ENCODE measurements around the gene COL4A3. TPM values are rescaled to one million over a fixed set of nuclear protein-coding genes. Genes with fewer than 3 reads are reported as not detected.

The COL4A3 gene
- total RNA-seq, 1 experiment from 2014 or later: 0.15 TPM

DNA sequence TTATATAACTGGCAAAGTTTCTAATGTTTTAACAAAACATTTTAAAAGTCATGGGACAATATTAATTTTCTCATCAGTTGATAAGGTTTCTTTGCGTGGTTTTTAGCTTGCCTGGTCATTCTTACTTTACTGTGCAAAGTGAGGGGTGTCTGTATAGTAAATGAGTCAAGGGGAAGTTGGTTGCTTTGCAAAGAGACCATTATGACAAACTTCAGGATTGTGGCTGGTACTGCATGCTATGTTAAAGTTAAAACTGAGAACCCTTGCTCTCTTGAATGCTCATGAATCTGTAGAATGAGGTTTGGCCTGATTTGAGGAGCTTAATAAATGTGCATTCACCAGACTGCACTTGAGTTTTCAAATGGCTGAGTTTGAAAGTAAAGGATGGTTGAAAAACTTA, 47.4 kb upstream of the COL4A3 start:
- Histone ChIP-seq H4K5ac (ENCODE audit: insufficient read length, low read depth, low read length) (no peak overlapping the region), H3K4me2 (ENCODE audit: insufficient read depth, insufficient read length, low read length) (no peak overlapping the region), H3T11ph (ENCODE audit: low read length) (no peak overlapping the region), H3K4ac (ENCODE audit: low read depth, low read length) (no peak overlapping the region), H3K9ac (ENCODE audit: extremely low read depth, insufficient read length, low read length) (no peak overlapping the region), H4K8ac (replicated peaks; ENCODE audit: insufficient read length, low read depth, low read length) (no peak overlapping the region), H3K9me3 (ENCODE audit: control insufficient read depth, low read depth, low read length) (no peaks in the 10 kb centered on the region), H2BK20ac (ENCODE audit: low read depth, low read length, poor library complexity, severe bottlenecking) (no peak overlapping the region), H3K18ac (ENCODE audit: insufficient read length, low read depth, low read length) (no peak overlapping the region), H3K79me1 (ENCODE audit: insufficient read depth, low read depth, low read length, poor library complexity, severe bottlenecking) (no peaks in the 10 kb centered on the region), H2BK15ac (ENCODE audit: low read depth, low read length) (no peak overlapping the region), H2BK5ac (ENCODE audit: insufficient read length, low read length) (no peak overlapping the region), H3K23me2 (ENCODE audit: insufficient read length, low read depth, low read length, poor library complexity, severe bottlenecking) (no peaks in the 10 kb centered on the region), H2AFZ (ENCODE audit: low read length) (no peak overlapping the region), H3K27ac (ENCODE audit: insufficient read length, low read depth, low read length) (no peak overlapping the region), H4K20me1 (ENCODE audit: control insufficient read depth, insufficient read depth, insufficient read length) (no peaks in the 10 kb centered on the region), H3K14ac (ENCODE audit: insufficient read depth, low read length) (no peak overlapping the region), H2BK120ac (ENCODE audit: low read depth, low read length, poor library complexity, severe bottlenecking) (no peak overlapping the region), H3K56ac (ENCODE audit: insufficient read length, low read depth, low read length) (no peak overlapping the region), H4K91ac (ENCODE audit: insufficient read length, low read depth, low read length) (no peak overlapping the region), H3K23ac (ENCODE audit: insufficient read length, low read depth, low read length) (no peak overlapping the region), H3K4me1 (ENCODE audit: insufficient read depth, low read length) (no peaks in the 10 kb centered on the region), H3K79me2 (ENCODE audit: insufficient read depth, low read length) (no peaks in the 10 kb centered on the region), H3K27me3 (ENCODE audit: insufficient read depth, low read length) (no peaks in the 10 kb centered on the region), H2BK12ac (ENCODE audit: insufficient read length, low read depth, low read length) (no peak overlapping the region), H2AK5ac (ENCODE audit: insufficient read length, low read length) (no peak overlapping the region)
- H3K4me1 Mint-ChIP-seq: no peaks in the 10 kb centered on the region
- WGBS (ENCODE audit: extremely low coverage, insufficient read length, low lambda C conversion rate): no CpG with 5 or more reads among the region's 1 CpG
- no peaks in the 10 kb centered on the region for H3K36me3 Mint-ChIP-seq (ENCODE audit: insufficient read depth in 1 of 3, low read depth in 3 of 3)
- no peaks in the 10 kb centered on the region for H3K27me3 Mint-ChIP-seq (ENCODE audit: low read depth)
- TF ChIP-seq, protein P1, sequence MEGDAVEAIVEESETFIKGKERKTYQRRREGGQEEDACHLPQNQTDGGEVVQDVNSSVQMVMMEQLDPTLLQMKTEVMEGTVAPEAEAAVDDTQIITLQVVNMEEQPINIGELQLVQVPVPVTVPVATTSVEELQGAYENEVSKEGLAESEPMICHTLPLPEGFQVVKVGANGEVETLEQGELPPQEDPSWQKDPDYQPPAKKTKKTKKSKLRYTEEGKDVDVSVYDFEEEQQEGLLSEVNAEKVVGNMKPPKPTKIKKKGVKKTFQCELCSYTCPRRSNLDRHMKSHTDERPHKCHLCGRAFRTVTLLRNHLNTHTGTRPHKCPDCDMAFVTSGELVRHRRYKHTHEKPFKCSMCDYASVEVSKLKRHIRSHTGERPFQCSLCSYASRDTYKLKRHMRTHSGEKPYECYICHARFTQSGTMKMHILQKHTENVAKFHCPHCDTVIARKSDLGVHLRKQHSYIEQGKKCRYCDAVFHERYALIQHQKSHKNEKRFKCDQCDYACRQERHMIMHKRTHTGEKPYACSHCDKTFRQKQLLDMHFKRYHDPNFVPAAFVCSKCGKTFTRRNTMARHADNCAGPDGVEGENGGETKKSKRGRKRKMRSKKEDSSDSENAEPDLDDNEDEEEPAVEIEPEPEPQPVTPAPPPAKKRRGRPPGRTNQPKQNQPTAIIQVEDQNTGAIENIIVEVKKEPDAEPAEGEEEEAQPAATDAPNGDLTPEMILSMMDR (conservative IDR thresholded peaks at IDR 0.05): no peak
- no peak for DNase-seq
- H3K27ac Mint-ChIP-seq: no peak overlapping the region
- H3K4me3 Mint-ChIP-seq: no peak overlapping the region
- H3K9me3 Mint-ChIP-seq: no peaks in the 10 kb centered on the region
